ENCODE results near the gene PSMA1. TPM values are rescaled to one million over a fixed set of nuclear protein-coding genes. Genes with fewer than 3 reads are reported as not detected.

Gene PSMA1
- total and polyA plus RNA-seq, 2 of the 13 experiments (the other 11 are each of a cell fraction or from before 2014, with no cell fraction given) = 188 to 229 TPM

DNA sequence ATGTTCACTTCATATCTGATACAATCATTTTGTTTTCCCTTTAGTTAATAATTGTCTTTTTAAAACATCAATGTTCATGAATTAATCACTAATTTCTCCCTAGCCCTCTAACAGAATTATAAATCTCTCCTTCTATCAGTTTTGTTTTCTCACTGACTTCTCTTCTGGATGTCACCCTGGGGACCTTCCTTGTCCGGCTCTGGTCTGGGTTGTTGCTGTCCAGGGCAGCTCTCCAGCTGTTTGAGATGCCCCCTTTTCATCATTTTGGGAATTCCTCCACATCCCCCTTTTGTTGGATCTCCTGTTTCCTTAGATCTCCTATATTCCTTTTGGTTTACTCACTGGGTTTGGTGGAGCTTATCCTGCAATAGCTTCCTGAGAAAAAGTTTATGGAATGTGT lies 35.6 kb upstream of the PSMA1 start (continued):
- TF ChIP-seq, protein P1, sequence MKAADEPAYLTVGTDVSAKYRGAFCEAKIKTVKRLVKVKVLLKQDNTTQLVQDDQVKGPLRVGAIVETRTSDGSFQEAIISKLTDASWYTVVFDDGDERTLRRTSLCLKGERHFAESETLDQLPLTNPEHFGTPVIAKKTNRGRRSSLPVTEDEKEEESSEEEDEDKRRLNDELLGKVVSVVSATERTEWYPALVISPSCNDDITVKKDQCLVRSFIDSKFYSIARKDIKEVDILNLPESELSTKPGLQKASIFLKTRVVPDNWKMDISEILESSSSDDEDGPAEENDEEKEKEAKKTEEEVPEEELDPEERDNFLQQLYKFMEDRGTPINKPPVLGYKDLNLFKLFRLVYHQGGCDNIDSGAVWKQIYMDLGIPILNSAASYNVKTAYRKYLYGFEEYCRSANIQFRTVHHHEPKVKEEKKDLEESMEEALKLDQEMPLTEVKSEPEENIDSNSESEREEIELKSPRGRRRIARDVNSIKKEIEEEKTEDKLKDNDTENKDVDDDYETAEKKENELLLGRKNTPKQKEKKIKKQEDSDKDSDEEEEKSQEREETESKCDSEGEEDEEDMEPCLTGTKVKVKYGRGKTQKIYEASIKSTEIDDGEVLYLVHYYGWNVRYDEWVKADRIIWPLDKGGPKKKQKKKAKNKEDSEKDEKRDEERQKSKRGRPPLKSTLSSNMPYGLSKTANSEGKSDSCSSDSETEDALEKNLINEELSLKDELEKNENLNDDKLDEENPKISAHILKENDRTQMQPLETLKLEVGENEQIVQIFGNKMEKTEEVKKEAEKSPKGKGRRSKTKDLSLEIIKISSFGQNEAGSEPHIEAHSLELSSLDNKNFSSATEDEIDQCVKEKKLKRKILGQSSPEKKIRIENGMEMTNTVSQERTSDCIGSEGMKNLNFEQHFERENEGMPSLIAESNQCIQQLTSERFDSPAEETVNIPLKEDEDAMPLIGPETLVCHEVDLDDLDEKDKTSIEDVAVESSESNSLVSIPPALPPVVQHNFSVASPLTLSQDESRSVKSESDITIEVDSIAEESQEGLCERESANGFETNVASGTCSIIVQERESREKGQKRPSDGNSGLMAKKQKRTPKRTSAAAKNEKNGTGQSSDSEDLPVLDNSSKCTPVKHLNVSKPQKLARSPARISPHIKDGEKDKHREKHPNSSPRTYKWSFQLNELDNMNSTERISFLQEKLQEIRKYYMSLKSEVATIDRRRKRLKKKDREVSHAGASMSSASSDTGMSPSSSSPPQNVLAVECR (CRISPR knock-in tag; IDR thresholded peaks at IDR 0.05; ENCODE audit: borderline replicate concordance) = no peak
- TF ChIP-seq AHR (CRISPR knock-in tag; IDR thresholded peaks at IDR 0.05) = no peak
- TF ChIP-seq, protein P2, sequence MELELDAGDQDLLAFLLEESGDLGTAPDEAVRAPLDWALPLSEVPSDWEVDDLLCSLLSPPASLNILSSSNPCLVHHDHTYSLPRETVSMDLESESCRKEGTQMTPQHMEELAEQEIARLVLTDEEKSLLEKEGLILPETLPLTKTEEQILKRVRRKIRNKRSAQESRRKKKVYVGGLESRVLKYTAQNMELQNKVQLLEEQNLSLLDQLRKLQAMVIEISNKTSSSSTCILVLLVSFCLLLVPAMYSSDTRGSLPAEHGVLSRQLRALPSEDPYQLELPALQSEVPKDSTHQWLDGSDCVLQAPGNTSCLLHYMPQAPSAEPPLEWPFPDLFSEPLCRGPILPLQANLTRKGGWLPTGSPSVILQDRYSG (CRISPR knock-in tag; IDR thresholded peaks at IDR 0.05) = no peak
- TF ChIP-seq, protein P3, sequence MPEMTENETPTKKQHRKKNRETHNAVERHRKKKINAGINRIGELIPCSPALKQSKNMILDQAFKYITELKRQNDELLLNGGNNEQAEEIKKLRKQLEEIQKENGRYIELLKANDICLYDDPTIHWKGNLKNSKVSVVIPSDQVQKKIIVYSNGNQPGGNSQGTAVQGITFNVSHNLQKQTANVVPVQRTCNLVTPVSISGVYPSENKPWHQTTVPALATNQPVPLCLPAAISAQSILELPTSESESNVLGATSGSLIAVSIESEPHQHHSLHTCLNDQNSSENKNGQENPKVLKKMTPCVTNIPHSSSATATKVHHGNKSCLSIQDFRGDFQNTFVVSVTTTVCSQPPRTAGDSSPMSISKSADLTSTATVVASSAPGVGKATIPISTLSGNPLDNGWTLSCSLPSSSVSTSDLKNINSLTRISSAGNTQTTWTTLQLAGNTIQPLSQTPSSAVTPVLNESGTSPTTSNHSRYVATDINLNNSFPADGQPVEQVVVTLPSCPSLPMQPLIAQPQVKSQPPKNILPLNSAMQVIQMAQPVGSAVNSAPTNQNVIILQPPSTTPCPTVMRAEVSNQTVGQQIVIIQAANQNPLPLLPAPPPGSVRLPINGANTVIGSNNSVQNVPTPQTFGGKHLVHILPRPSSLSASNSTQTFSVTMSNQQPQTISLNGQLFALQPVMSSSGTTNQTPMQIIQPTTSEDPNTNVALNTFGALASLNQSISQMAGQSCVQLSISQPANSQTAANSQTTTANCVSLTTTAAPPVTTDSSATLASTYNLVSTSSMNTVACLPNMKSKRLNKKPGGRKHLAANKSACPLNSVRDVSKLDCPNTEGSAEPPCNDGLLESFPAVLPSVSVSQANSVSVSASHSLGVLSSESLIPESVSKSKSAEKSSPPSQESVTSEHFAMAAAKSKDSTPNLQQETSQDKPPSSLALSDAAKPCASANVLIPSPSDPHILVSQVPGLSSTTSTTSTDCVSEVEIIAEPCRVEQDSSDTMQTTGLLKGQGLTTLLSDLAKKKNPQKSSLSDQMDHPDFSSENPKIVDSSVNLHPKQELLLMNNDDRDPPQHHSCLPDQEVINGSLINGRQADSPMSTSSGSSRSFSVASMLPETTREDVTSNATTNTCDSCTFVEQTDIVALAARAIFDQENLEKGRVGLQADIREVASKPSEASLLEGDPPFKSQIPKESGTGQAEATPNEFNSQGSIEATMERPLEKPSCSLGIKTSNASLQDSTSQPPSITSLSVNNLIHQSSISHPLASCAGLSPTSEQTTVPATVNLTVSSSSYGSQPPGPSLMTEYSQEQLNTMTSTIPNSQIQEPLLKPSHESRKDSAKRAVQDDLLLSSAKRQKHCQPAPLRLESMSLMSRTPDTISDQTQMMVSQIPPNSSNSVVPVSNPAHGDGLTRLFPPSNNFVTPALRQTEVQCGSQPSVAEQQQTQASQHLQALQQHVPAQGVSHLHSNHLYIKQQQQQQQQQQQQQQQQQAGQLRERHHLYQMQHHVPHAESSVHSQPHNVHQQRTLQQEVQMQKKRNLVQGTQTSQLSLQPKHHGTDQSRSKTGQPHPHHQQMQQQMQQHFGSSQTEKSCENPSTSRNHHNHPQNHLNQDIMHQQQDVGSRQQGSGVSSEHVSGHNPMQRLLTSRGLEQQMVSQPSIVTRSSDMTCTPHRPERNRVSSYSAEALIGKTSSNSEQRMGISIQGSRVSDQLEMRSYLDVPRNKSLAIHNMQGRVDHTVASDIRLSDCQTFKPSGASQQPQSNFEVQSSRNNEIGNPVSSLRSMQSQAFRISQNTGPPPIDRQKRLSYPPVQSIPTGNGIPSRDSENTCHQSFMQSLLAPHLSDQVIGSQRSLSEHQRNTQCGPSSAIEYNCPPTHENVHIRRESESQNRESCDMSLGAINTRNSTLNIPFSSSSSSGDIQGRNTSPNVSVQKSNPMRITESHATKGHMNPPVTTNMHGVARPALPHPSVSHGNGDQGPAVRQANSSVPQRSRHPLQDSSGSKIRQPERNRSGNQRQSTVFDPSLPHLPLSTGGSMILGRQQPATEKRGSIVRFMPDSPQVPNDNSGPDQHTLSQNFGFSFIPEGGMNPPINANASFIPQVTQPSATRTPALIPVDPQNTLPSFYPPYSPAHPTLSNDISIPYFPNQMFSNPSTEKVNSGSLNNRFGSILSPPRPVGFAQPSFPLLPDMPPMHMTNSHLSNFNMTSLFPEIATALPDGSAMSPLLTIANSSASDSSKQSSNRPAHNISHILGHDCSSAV (CRISPR knock-in tag; IDR thresholded peaks at IDR 0.05; ENCODE audit: borderline replicate concordance) = no peak
- TF ChIP-seq KAT8 (CRISPR knock-in tag; IDR thresholded peaks at IDR 0.05) = no peak
